H1 (cell line): Measurements from ENCODE around the gene AGBL1. TPM values are rescaled to one million over a fixed set of nuclear protein-coding genes. Genes with fewer than 3 reads are reported as not detected.

Source experiments
- CTCF ChIA-PET: fragments of 300-600 bp; sonication (Branson Sonifier 250); formaldehyde crosslinking; loops from one replicate; lab custom pipeline; 2021; ENCODE audit not compliant: partially characterized antibody; lab: Charles Lee
- POLR2A ChIA-PET: fragments of 300-600 bp; sonication (Branson Sonifier 250); formaldehyde crosslinking; loops from one replicate; lab custom pipeline; 2021; ENCODE audit warnings: inconsistent platforms; ENCODE audit not compliant: partially characterized antibody; lab: Charles Lee
- DNase-seq, 2 experiments: peaks; one replicate each; pipeline versions ENCODE4 v3.0.0 to v3.0.0-alpha.2; 2010 to 2022; ENCODE audit warnings: low spot score in 2 of 2, low read depth in 1 of 2, mixed read lengths in 1 of 2
- FAIRE-seq: peaks from 2 replicates; lab custom pipeline; 2011; peaks lifted over from hg19 to GRCh38; lab: Jason Lieb, UNC
- H2AFZ ChIP-seq: 2 replicates; pipeline ENCODE4 v1.8.1; 2012; ENCODE audit warnings: low read length, inconsistent platforms
- H2AK5ac ChIP-seq: 2 replicates; pipeline ENCODE4 v1.6.1; 2013; ENCODE audit warnings: low read depth, low read length
- H2BK120ac ChIP-seq: replicated peaks from 2 replicates; pipeline ENCODE3; 2013; ENCODE audit warnings: low read depth, low read length, inconsistent platforms
- H2BK12ac ChIP-seq: 2 replicates; pipeline ENCODE4 v1.6.1; 2013; ENCODE audit warnings: low read depth, low read length
- H2BK15ac ChIP-seq: 2 replicates; pipeline ENCODE4 v1.6.1; 2013; ENCODE audit warnings: low read length
- H2BK20ac ChIP-seq: 2 replicates; pipeline ENCODE4 v1.6.1; 2013; ENCODE audit warnings: low read length
- H2BK5ac ChIP-seq: 2 replicates; pipeline ENCODE4 v1.6.1; 2013; ENCODE audit warnings: low read depth, low read length
- H3K14ac ChIP-seq: 2 replicates; pipeline ENCODE4 v1.6.1; 2013; ENCODE audit warnings: inconsistent platforms; ENCODE audit not compliant: insufficient read length
- H3K18ac ChIP-seq: 2 replicates; pipeline ENCODE4 v1.6.1; 2013; ENCODE audit warnings: low read length; ENCODE audit errors: extremely low read depth
- H3K23ac ChIP-seq: 2 replicates; pipeline ENCODE4 v1.6.1; 2013; ENCODE audit warnings: inconsistent platforms; ENCODE audit not compliant: insufficient read length
- H3K23me2 ChIP-seq: 2 replicates; pipeline ENCODE4 v1.6.1; 2013; ENCODE audit warnings: low read depth, low read length
- H3K27ac ChIP-seq: 2 replicates; pipeline ENCODE4 v1.6.1; 2011; ENCODE audit warnings: low read depth, low read length, inconsistent platforms
- H3K27me3 ChIP-seq, 4 experiments: replicated peaks in 1 of 4; 1 replicate in 1 of 4; 2 replicates in 3 of 4; pipeline versions ENCODE4 v1.6.1 to v1.8.1; 2011 to 2013; ENCODE audit warnings: low read length in 3 of 4, mild to moderate bottlenecking in 3 of 4, inconsistent platforms in 2 of 4, mixed read lengths in 2 of 4, moderate library complexity in 1 of 4; ENCODE audit not compliant: control insufficient read depth in 3 of 4, insufficient read depth in 3 of 4; ENCODE audit errors: extremely low read depth in 1 of 4
- H3K36me3 ChIP-seq, 4 experiments: 2 replicates each; pipeline versions ENCODE4 v1.6.1 to v1.8.1; 2011 to 2013; ENCODE audit warnings: mild to moderate bottlenecking in 4 of 4, low read length in 3 of 4, moderate library complexity in 2 of 4, control low read depth in 1 of 4, inconsistent platforms in 1 of 4; ENCODE audit not compliant: insufficient read depth in 4 of 4, control insufficient read depth in 2 of 4
- H3K4ac ChIP-seq: replicated peaks from 2 replicates; pipeline ENCODE3; 2013; ENCODE audit warnings: low read length, low read depth, mixed read lengths, inconsistent platforms; ENCODE audit not compliant: insufficient read length
- H3K4me1 ChIP-seq, 4 experiments: replicated peaks in 1 of 4; 1 replicate in 1 of 4; 2 replicates in 3 of 4; pipeline versions ENCODE4 v1.6.1 to v1.8.1; 2011 to 2013; ENCODE audit warnings: low read length in 3 of 4, inconsistent platforms in 2 of 4, mixed read lengths in 1 of 4; ENCODE audit not compliant: insufficient read depth in 4 of 4, control insufficient read depth in 3 of 4
- H3K4me2 ChIP-seq, 2 experiments: 2 replicates each; pipeline versions ENCODE4 v1.6.1 to v1.8.1; 2011 to 2013; ENCODE audit warnings: low read depth in 2 of 2, low read length in 2 of 2, control low read depth in 1 of 2, inconsistent platforms in 1 of 2, mild to moderate bottlenecking in 1 of 2; ENCODE audit not compliant: insufficient read depth in 1 of 2
- H3K4me3 ChIP-seq, 4 experiments: fragments of 200-600, 300-600 bp in 1 of 4; sonication (generic), shearing (Covaris generic), sonication (Bioruptor Twin) in 1 of 4; 2 replicates each; pipeline versions ENCODE4 v1.5.1 to v1.8.1; 2011 to 2016; ENCODE audit warnings: low read length in 4 of 4, low read depth in 3 of 4, control low read depth in 2 of 4, inconsistent platforms in 2 of 4, mild to moderate bottlenecking in 2 of 4, mixed read lengths in 1 of 4, moderate library complexity in 1 of 4; ENCODE audit not compliant: insufficient read depth in 2 of 4; ENCODE audit errors: extremely low read depth in 1 of 4
- H3K56ac ChIP-seq: replicated peaks from 2 replicates; pipeline ENCODE3; 2013; ENCODE audit warnings: low read depth, mild to moderate bottlenecking, mixed read lengths, low read length, inconsistent platforms; ENCODE audit not compliant: insufficient read length
- H3K79me1 ChIP-seq: 2 replicates; pipeline ENCODE4 v1.6.1; 2013; ENCODE audit warnings: low read depth, low read length, control low read depth
- H3K79me2 ChIP-seq, 2 experiments: 2 replicates each; pipeline versions ENCODE4 v1.6.1 to v1.8.1; 2012 to 2013; ENCODE audit warnings: low read length in 2 of 2, mild to moderate bottlenecking in 2 of 2, inconsistent platforms in 1 of 2; ENCODE audit not compliant: insufficient read depth in 2 of 2, control insufficient read depth in 1 of 2
- H3K9ac ChIP-seq, 4 experiments: replicated peaks in 1 of 4; 1 replicate in 1 of 4; 2 replicates in 3 of 4; pipeline versions ENCODE4 v1.6.1 to v1.8.1; 2011 to 2013; ENCODE audit warnings: low read depth in 3 of 4, low read length in 3 of 4, control low read depth in 2 of 4, mild to moderate bottlenecking in 2 of 4, moderate library complexity in 2 of 4, inconsistent platforms in 1 of 4; ENCODE audit errors: extremely low read depth in 1 of 4
- H3K9me3 ChIP-seq, 2 experiments: 2 replicates each; pipeline versions ENCODE4 v1.6.1 to v1.8.1; 2012 to 2013; ENCODE audit warnings: mild to moderate bottlenecking in 2 of 2, moderate library complexity in 2 of 2, control low read depth in 1 of 2, inconsistent platforms in 1 of 2, low read depth in 1 of 2, low read length in 1 of 2, mixed read lengths in 1 of 2; ENCODE audit not compliant: insufficient read depth in 2 of 2
- H4K20me1 ChIP-seq, 2 experiments: replicated peaks in 1 of 2; 2 replicates each; pipeline versions ENCODE3 to v1.8.1; 2011 to 2013; ENCODE audit warnings: inconsistent platforms in 2 of 2, low read length in 2 of 2, mild to moderate bottlenecking in 1 of 2; ENCODE audit not compliant: insufficient read depth in 2 of 2, control insufficient read depth in 1 of 2
- H4K5ac ChIP-seq: 2 replicates; pipeline ENCODE4 v1.6.1; 2013; ENCODE audit warnings: low read length, low read depth, mixed read lengths, inconsistent platforms; ENCODE audit not compliant: insufficient read length
- H4K8ac ChIP-seq: 2 replicates; pipeline ENCODE4 v1.8.0; 2013; ENCODE audit warnings: mild to moderate bottlenecking, moderate library complexity, low read length, inconsistent platforms; ENCODE audit not compliant: insufficient read depth; ENCODE audit errors: extremely low read depth
- H4K91ac ChIP-seq: replicated peaks from 2 replicates; pipeline ENCODE3; 2013; ENCODE audit warnings: low read length, mixed read lengths, inconsistent platforms; ENCODE audit not compliant: insufficient read length
- BACH1 ChIP-seq: IDR thresholded peaks from 2 replicates; pipeline ENCODE4 v1.6.1; 2012; ENCODE audit warnings: low read length, improper control_type of control experiment
- BCL11A ChIP-seq, 2 experiments: IDR thresholded peaks; one replicate each; pipeline ENCODE4 v1.6.1; 2011; ENCODE audit warnings: low read depth in 2 of 2, low read length in 2 of 2, mild to moderate bottlenecking in 2 of 2
- BRCA1 ChIP-seq: IDR thresholded peaks from 2 replicates; pipeline ENCODE4 v1.6.1; 2012; ENCODE audit warnings: low read depth, low read length, improper control_type of control experiment
- CHD1 ChIP-seq: IDR thresholded peaks from 2 replicates; pipeline ENCODE4 v1.6.1; 2012; ENCODE audit warnings: low read depth, low read length, improper control_type of control experiment
- HDAC6 ChIP-seq: IDR thresholded peaks from one replicate; pipeline ENCODE4 v1.7.1; 2012; ENCODE audit warnings: low read depth, mild to moderate bottlenecking, inconsistent platforms, low read length, moderate library complexity
- JUND ChIP-seq: IDR thresholded peaks from 2 replicates; pipeline ENCODE4 v1.6.1; 2011; ENCODE audit warnings: mild to moderate bottlenecking, improper control_type of control experiment, low read length
- KDM1A ChIP-seq: fragments of 200-600, 300-600 bp; sonication (generic); IDR thresholded peaks from 2 replicates; pipeline ENCODE4 v1.7.1; 2016; ENCODE audit warnings: mild to moderate bottlenecking, low read length, borderline replicate concordance
- PHF8 ChIP-seq: fragments of 200-600 bp; sonication (generic); conservative IDR thresholded peaks from 2 replicates; pipeline ENCODE4 v1.7.1; 2012; ENCODE audit warnings: low read depth, mild to moderate bottlenecking, inconsistent platforms, low read length, moderate library complexity
- POLR2AphosphoS5 ChIP-seq: IDR thresholded peaks from 2 replicates; pipeline ENCODE4 v1.6.1; 2011; ENCODE audit warnings: low read depth, low read length
- SRF ChIP-seq: IDR thresholded peaks from 2 replicates; pipeline ENCODE4 v1.6.1; 2011; ENCODE audit warnings: mild to moderate bottlenecking, low read depth, low read length, moderate library complexity
- SUZ12 ChIP-seq: fragments of 200-600 bp; sonication (generic); IDR thresholded peaks from 2 replicates; pipeline ENCODE4 v1.6.1; 2012; ENCODE audit warnings: mild to moderate bottlenecking, inconsistent platforms, low read length, moderate library complexity, mixed read lengths
- WGBS, 2 experiments: shearing (Covaris generic) in 1 of 2; methylation state at CpG; one replicate each; pipeline versions ENCODE4 v1.1.6 to v1.1.7; 2013 to 2015; ENCODE audit warnings: low lambda C conversion rate in 2 of 2, mixed read lengths in 2 of 2, inconsistent platforms in 1 of 2, low coverage in 1 of 2, missing lambda C conversion rate in 1 of 2; ENCODE audit not compliant: insufficient replicate concordance in 2 of 2, insufficient coverage in 1 of 2, insufficient read length in 1 of 2; ENCODE audit errors: extremely low coverage in 1 of 2, missing lambda C conversion rate in 1 of 2; 5-methylcytosine and 5-hydroxymethylcytosine counted together
- polyA plus RNA-seq, 7 experiments: library from polyadenylated mRNA; depleted of rRNA in 3 of 7; stranded (reverse) in 5 of 7; unstranded in 2 of 7; fragments of >200 nt in 5 of 7; fragments of 200-250 nt in 2 of 7; gene quantifications; 1 replicate in 5 of 7; 2 replicates in 1 of 7; 4 replicates in 1 of 7; pipeline versions ENCODE4 v1.2.1 to v1.2.3, GENCODE V29; 2011 to 2013; ENCODE audit warnings: missing spikeins in 2 of 7, mixed read lengths in 2 of 7
- total RNA-seq: library from RNA; stranded (reverse); fragmentation: NEBNext Ultra II Directional; extraction: Animal tissue kit (Norgen Biotek cat#: 25700); gene quantifications from 2 replicates; pipeline ENCODE4 v1.2.1, GENCODE V29; 2021
- TF ChIP-seq, protein P1 (sequence below), 3 experiments: IDR thresholded peaks; 1 replicate in 2 of 3; 2 replicates in 1 of 3; pipeline versions ENCODE4 v1.5.1 to v1.6.1; 2011; ENCODE audit warnings: low read length in 3 of 3, mild to moderate bottlenecking in 3 of 3, inconsistent platforms in 2 of 3, low read depth in 1 of 3, moderate library complexity in 1 of 3; ENCODE audit not compliant: insufficient read depth in 1 of 3; ENCODE audit errors: control extremely low read depth in 1 of 3
- TF ChIP-seq, protein P2 (sequence below): IDR thresholded peaks from 2 replicates; pipeline ENCODE4 v1.6.1; 2012; ENCODE audit warnings: inconsistent platforms

The AGBL1 gene
- total and polyA plus RNA-seq, 2 of the 8 experiments (the other 6 are each of a cell fraction or from before 2014, with no cell fraction given): not detected

DNA sequence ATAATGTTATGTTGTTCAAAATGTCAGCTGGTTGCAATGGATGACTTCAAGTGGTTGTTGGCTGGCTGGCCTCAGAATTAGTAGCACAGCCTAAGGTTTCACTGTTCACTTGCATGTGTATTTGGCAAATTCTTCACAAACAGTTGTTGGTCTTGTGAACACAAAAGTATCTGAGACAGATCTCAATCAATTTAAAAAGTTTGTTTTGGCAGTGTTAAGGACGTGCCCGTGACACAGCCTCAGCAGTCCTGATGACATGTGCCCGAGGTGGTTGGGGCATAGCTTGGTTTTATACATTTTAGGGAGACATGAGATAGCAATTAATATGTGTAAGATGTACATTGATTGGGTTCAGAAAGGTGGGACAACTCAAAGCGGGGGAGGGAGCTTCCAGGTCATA, 436.0 kb downstream of the AGBL1 start:
- Histone ChIP-seq H4K8ac (no peak overlapping the region), H3K79me2 (no peaks in the 10 kb centered on the region), H3K56ac (no peak overlapping the region), H4K20me1 (no peaks in the 10 kb centered on the region), H2BK15ac (no peak overlapping the region), H2AFZ (no peak overlapping the region), H4K5ac (no peak overlapping the region), H3K23me2 (no peaks in the 10 kb centered on the region), H3K9me3 (no peaks in the 10 kb centered on the region), H2BK5ac (no peak overlapping the region), H2BK120ac (no peak overlapping the region), H4K91ac (no peak overlapping the region), H3K23ac (no peak overlapping the region), H2AK5ac (no peak overlapping the region), H3K4me3 (no peak overlapping the region), H2BK12ac (no peak overlapping the region), H2BK20ac (no peak overlapping the region), H3K79me1 (no peaks in the 10 kb centered on the region), H3K36me3 (no peaks in the 10 kb centered on the region), H3K14ac (no peak overlapping the region), H3K4me1 (no peaks in the 10 kb centered on the region), H3K27ac (no peak overlapping the region), H3K4me2 (no peak overlapping the region), H3K9ac (no peak overlapping the region), H3K27me3 (no peaks in the 10 kb centered on the region), H3K4ac (no peak overlapping the region), H3K18ac (no peak overlapping the region)
- no peak for FAIRE-seq
- CTCF ChIA-PET: interaction anchor here (0.7 kb wide), 1 partner anchor 20 kb away, joined by 3 read pairs; no protein-coding TSS in a partner anchor
- DNase-seq: no peak
- 91% methylated on average over 4 of the region's 4 CpGs; no CpG with 5 or more reads in 1 of the 2 experiments for WGBS, 2 experiments
- POLR2A ChIA-PET: no interaction called here
- no peak for TF ChIP-seq SUZ12
- no peak for TF ChIP-seq BCL11A (IDR thresholded peaks at IDR 0.05; ENCODE audit: low read depth in 2 of 2, low read length in 2 of 2)
- TF ChIP-seq KDM1A: no peak
- no peak for TF ChIP-seq HDAC6
- TF ChIP-seq, protein P1, sequence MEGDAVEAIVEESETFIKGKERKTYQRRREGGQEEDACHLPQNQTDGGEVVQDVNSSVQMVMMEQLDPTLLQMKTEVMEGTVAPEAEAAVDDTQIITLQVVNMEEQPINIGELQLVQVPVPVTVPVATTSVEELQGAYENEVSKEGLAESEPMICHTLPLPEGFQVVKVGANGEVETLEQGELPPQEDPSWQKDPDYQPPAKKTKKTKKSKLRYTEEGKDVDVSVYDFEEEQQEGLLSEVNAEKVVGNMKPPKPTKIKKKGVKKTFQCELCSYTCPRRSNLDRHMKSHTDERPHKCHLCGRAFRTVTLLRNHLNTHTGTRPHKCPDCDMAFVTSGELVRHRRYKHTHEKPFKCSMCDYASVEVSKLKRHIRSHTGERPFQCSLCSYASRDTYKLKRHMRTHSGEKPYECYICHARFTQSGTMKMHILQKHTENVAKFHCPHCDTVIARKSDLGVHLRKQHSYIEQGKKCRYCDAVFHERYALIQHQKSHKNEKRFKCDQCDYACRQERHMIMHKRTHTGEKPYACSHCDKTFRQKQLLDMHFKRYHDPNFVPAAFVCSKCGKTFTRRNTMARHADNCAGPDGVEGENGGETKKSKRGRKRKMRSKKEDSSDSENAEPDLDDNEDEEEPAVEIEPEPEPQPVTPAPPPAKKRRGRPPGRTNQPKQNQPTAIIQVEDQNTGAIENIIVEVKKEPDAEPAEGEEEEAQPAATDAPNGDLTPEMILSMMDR (IDR thresholded peaks at IDR 0.05; ENCODE audit: control extremely low read depth in 1 of 3, insufficient read depth in 1 of 3, low read depth in 1 of 3, low read length in 3 of 3): no peak
- TF ChIP-seq, protein P2, sequence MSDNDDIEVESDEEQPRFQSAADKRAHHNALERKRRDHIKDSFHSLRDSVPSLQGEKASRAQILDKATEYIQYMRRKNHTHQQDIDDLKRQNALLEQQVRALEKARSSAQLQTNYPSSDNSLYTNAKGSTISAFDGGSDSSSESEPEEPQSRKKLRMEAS: no peak
- no peak for TF ChIP-seq PHF8
- TF ChIP-seq POLR2AphosphoS5: no peak
- TF ChIP-seq SRF: no peak
- TF ChIP-seq BRCA1: no peak
- no peak for TF ChIP-seq BACH1
- TF ChIP-seq CHD1: no peak
- TF ChIP-seq JUND: no peak
